SU-DHL-6 (cell line): ENCODE results near the gene APBB1.

ENCODE experiments used
- H2AFZ ChIP-seq: fragments of 200-600 bp; sonication (generic); 2 replicates; pipeline ENCODE4 v1.6.1; 2014; ENCODE audit warnings: low read depth, mild to moderate bottlenecking, moderate library complexity, mixed read lengths, antibody characterized with exemption, low read length; ENCODE audit not compliant: severe bottlenecking
- H3F3A ChIP-seq: fragments of 200-600 bp; shearing (Covaris generic); 2 replicates; pipeline ENCODE4 v1.6.0; 2016; ENCODE audit warnings: antibody characterized with exemption, mild to moderate bottlenecking; ENCODE audit not compliant: insufficient read depth
- H3K27ac ChIP-seq: fragments of 200-600 bp; sonication (generic); 2 replicates; pipeline ENCODE4 v1.5.1; 2016; ENCODE audit warnings: low read depth, mild to moderate bottlenecking, low read length, moderate library complexity, mixed read lengths
- H3K27me3 ChIP-seq: fragments of 200-600 bp; sonication (generic), shearing (Covaris generic); 2 replicates; pipeline ENCODE4 v1.6.0; 2014; ENCODE audit warnings: mild to moderate bottlenecking, low read length
- H3K36me3 ChIP-seq: fragments of 200-600 bp; sonication (generic); 2 replicates; pipeline ENCODE4 v1.6.1; 2014; ENCODE audit warnings: mild to moderate bottlenecking, low read length, mixed read lengths
- H3K4me2 ChIP-seq: fragments of 300-600, 200-600 bp; shearing (Covaris generic), sonication (generic); 2 replicates; pipeline ENCODE4 v1.6.0; 2014; ENCODE audit warnings: low read length, low read depth, mild to moderate bottlenecking; ENCODE audit not compliant: poor library complexity, severe bottlenecking
- H3K4me3 ChIP-seq: fragments of 200-600 bp; sonication (generic); 2 replicates; pipeline ENCODE4 v1.5.1; 2014; ENCODE audit warnings: antibody characterized with exemption, low read length, mild to moderate bottlenecking, mixed read lengths; ENCODE audit not compliant: insufficient read depth, poor library complexity, severe bottlenecking
- H3K79me2 ChIP-seq: fragments of 200-600 bp; sonication (generic); 2 replicates; pipeline ENCODE4 v1.6.1; 2014; ENCODE audit warnings: mild to moderate bottlenecking, low read length, moderate library complexity; ENCODE audit not compliant: insufficient read depth
- H3K9ac ChIP-seq: fragments of 200-600 bp; sonication (generic); 2 replicates; pipeline ENCODE4 v1.7.0; 2014; ENCODE audit warnings: mild to moderate bottlenecking, low read length
- H3K9me2 ChIP-seq: fragments of 200-600 bp; sonication (generic); replicated peaks from 2 replicates; pipeline ENCODE4 v1.6.1; 2014; ENCODE audit warnings: low read length; ENCODE audit not compliant: insufficient read depth
- H3K9me3 ChIP-seq: fragments of 200-600 bp; sonication (generic); 2 replicates; pipeline ENCODE4 v1.6.1; 2014; ENCODE audit warnings: low read length, mixed read lengths; ENCODE audit not compliant: insufficient read depth
- H4K20me1 ChIP-seq: fragments of 200-600 bp; sonication (generic); 2 replicates; pipeline ENCODE4 v1.6.1; 2014; ENCODE audit warnings: low read depth, mild to moderate bottlenecking, antibody characterized with exemption, low read length, moderate library complexity, mixed read lengths
- CTCF ChIP-seq: fragments of 200-600 bp; sonication (generic); IDR thresholded peaks from one replicate; pipeline ENCODE4 v1.5.1; 2017; ENCODE audit warnings: antibody characterized with exemption, mild to moderate bottlenecking, low read length, moderate library complexity; ENCODE audit not compliant: insufficient read depth, poor library complexity, severe bottlenecking
- EZH2phosphoT487 ChIP-seq: fragments of 200-600 bp; sonication (generic), shearing (Covaris generic); conservative IDR thresholded peaks from 2 replicates; pipeline ENCODE4 v1.6.1; 2018; ENCODE audit warnings: mild to moderate bottlenecking, antibody characterized with exemption, low read length, moderate library complexity, mixed read lengths

Gene APBB1

GRCh38 chr11:6391537-6392134 is 27.3 kb downstream of the APBB1 start:
- H3K4me2 ChIP-seq, result no peak overlapping the region
- no peak overlapping the region for H3K4me3 ChIP-seq
- no peak overlapping the region for H3K27ac ChIP-seq
- H3K36me3 ChIP-seq, result no peaks in the 10 kb centered on the region
- no peaks in the 10 kb centered on the region for H3K9me3 ChIP-seq
- H3K27me3 ChIP-seq, result no peaks in the 10 kb centered on the region
- no peaks in the 10 kb centered on the region for H3K9me2 ChIP-seq
- no peak for TF ChIP-seq CTCF
- no peak for TF ChIP-seq EZH2phosphoT487
- H3K79me2 ChIP-seq, result no peaks in the 10 kb centered on the region
- H3F3A ChIP-seq, result peaks cover 12% of the 10 kb centered on the region; the same call in 1 of the 2 replicates
- H2AFZ ChIP-seq, result no peak overlapping the region
- H3K9ac ChIP-seq, result no peak overlapping the region
- no peaks in the 10 kb centered on the region for H4K20me1 ChIP-seq

GRCh38 chr11:6390718-6391469 is 28.0 kb downstream of the APBB1 start:
- Histone ChIP-seq H3K27ac (no peak overlapping the region), H3K9me3 (no peaks in the 10 kb centered on the region), H3K27me3 (no peaks in the 10 kb centered on the region), H3K79me2 (no peaks in the 10 kb centered on the region), H3K4me2 (peak overlapping the region; percentile 84), H3K4me3 (peak overlapping the region; percentile 86), H3K9ac (peak overlapping the region; percentile 70), H4K20me1 (no peaks in the 10 kb centered on the region), H3F3A (peaks cover 12% of the 10 kb centered on the region; the same call in 1 of the 2 replicates), H3K36me3 (no peaks in the 10 kb centered on the region), H2AFZ (peak overlapping the region; percentile 98), H3K9me2 (no peaks in the 10 kb centered on the region)
- TF ChIP-seq CTCF (no peak), EZH2phosphoT487 (no peak)

GRCh38 chr11:6389905-6390717 is 28.8 kb downstream of the APBB1 start, which contains the start of gene SMPD1:
TSS of gene SMPD1 (plus strand) at chr11:6390474. CDS start at chr11:6390599, 125 bp downstream.
- 0 out of 2 replicates have a peak within 1 kb of the TSS, but pooled peaks have one; percentile 3 for H3K27ac ChIP-seq
- H3K4me3 ChIP-seq, result peak within 1 kb of the TSS; percentile 86
- H3K27me3 ChIP-seq, result no peaks in the 10 kb centered on the region
- H3K9me3 ChIP-seq, result no peaks in the 10 kb centered on the region
- H3K79me2 ChIP-seq, result no peaks in the 10 kb centered on the region
- H3K36me3 ChIP-seq, result no peaks in the 10 kb centered on the region
- peak within 1 kb of the TSS; percentile 98 for H2AFZ ChIP-seq
- TF ChIP-seq CTCF (no peak), EZH2phosphoT487 (no peak)
- peaks cover 12% of the 10 kb centered on the region; the same call in 1 of the 2 replicates for H3F3A ChIP-seq
- H3K9ac ChIP-seq, result peak within 1 kb of the TSS; percentile 70
- no peaks in the 10 kb centered on the region for H3K9me2 ChIP-seq
- peak within 1 kb of the TSS; percentile 84 for H3K4me2 ChIP-seq
- H4K20me1 ChIP-seq, result no peaks in the 10 kb centered on the region
